AG04449 (cell line): ENCODE measurements around the gene TMEM14A.
"Not testable (repeated sequence)": the region's sequence is repeated elsewhere in the genome, so short reads cannot be mapped to it uniquely, and the experiment has no call there.

ENCODE experiments used
- CTCF ChIA-PET: fragments of 350-600 bp; formaldehyde crosslinking; extraction: SDS; loops from one replicate; lab custom pipeline; 2021; ENCODE audit warnings: antibody characterized with exemption; lab: Yijun Ruan, JAX
- POLR2A ChIA-PET: fragments of 400-600, 350-600 bp; formaldehyde crosslinking; extraction: SDS; loops from one replicate; lab custom pipeline; 2020; ENCODE audit warnings: antibody characterized with exemption, inconsistent platforms; lab: Yijun Ruan, JAX
- DNase-seq: peaks from one replicate; pipeline ENCODE4 v3.0.0-alpha.2; 2010; ENCODE audit warnings: low read depth, low spot score
- H3K4me3 ChIP-seq: 2 replicates; pipeline ENCODE4 v1.5.1; 2011; ENCODE audit warnings: low read depth, mild to moderate bottlenecking, control low read depth, low read length
- CTCF ChIP-seq: IDR thresholded peaks from one replicate; pipeline ENCODE4 v1.5.1; 2011; ENCODE audit warnings: mild to moderate bottlenecking, moderate library complexity, low read length, control low read depth, inconsistent platforms; ENCODE audit not compliant: insufficient read depth; ENCODE audit errors: missing control alignments

The TMEM14A gene

GRCh38 chr6:52649536-52650160 lies 21.3 kb upstream of the TMEM14A start:
- ChIA-PET POLR2A (interaction anchor here (1.1 kb wide), 1 partner anchor 55 kb away, joined by 6 read pairs; no protein-coding TSS in a partner anchor), CTCF (interaction anchor here (0.9 to 10.1 kb wide), 18 partner anchors 12 to 364 kb away, joined by 3 to 169 read pairs (median 10); no protein-coding TSS in a partner anchor)
- no peak for DNase-seq
- H3K4me3 ChIP-seq, result no peak overlapping the region
- TF ChIP-seq CTCF, result no peak

- no peak for DNase-seq
- TF ChIP-seq CTCF, result no peak
- ChIA-PET CTCF (interaction anchor here (0.8 to 10.1 kb wide), 30 partner anchors 11 to 388 kb away, joined by 3 to 169 read pairs (median 6); partner anchors contain the start of genes EFHC1 and TRAM2), POLR2A (no interaction called here)
- H3K4me3 ChIP-seq, result no peak overlapping the region
These were observed 20.0 kb upstream of the TMEM14A start for GRCh38 chr6:52650941-52651340.

GRCh38 chr6:52653151-52653550 lies 17.8 kb upstream of the TMEM14A start:
- ChIA-PET CTCF (interaction anchor here (0.9 to 10.1 kb wide), 29 partner anchors 8 to 298 kb away, joined by 3 to 169 read pairs (median 5); partner anchors contain the start of genes PAQR8 and TRAM2), POLR2A (no interaction called here)
- H3K4me3 ChIP-seq, result no peak overlapping the region
- TF ChIP-seq CTCF, result no peak
- DNase-seq, result no peak

GRCh38 chr6:52654007-52654406 lies 16.9 kb upstream of the TMEM14A start:
- ChIA-PET CTCF (interaction anchor here (1.0 to 10.1 kb wide), 9 partner anchors 7 to 254 kb away, joined by 3 to 169 read pairs (median 23); partner anchors contain the start of gene TRAM2), POLR2A (no interaction called here)
- no peak for DNase-seq
- no peak for TF ChIP-seq CTCF
- H3K4me3 ChIP-seq, result no peak overlapping the region

GRCh38 chr6:52654592-52654991 lies 16.3 kb upstream of the TMEM14A start:
- no peak for TF ChIP-seq CTCF
- CTCF ChIA-PET, result interaction anchor here (1.0 to 10.1 kb wide), 3 partner anchors 7 to 51 kb away, joined by 3 to 169 read pairs (median 148); no protein-coding TSS in a partner anchor
- H3K4me3 ChIP-seq, result no peak overlapping the region
- POLR2A ChIA-PET, result no interaction called here
- no peak for DNase-seq

GRCh38 chr6:52655941-52656340 lies 15.0 kb upstream of the TMEM14A start:
- DNase-seq, POLR2A ChIA-PET, H3K4me3 ChIP-seq, CTCF ChIA-PET: not testable (repeated sequence)
